Cardiac muscle cell (in vitro differentiated cells and primary cell): ENCODE results near the gene RALGPS1. TPM values are rescaled to one million over a fixed set of nuclear protein-coding genes. Genes with fewer than 3 reads are reported as not detected.

Experiments
- DNase-seq, 2 donors: peaks; one replicate each; pipeline versions ENCODE4 v3.0.0 to v3.0.0-alpha.2; 2010 to 2017; ENCODE audit warnings: low read depth in 1 of 2, low spot score in 1 of 2
- H3K27ac ChIP-seq: fragments of 200-600 bp; sonication (generic); 2 replicates; pipeline ENCODE4 v1.5.1; 2016
- H3K27me3 ChIP-seq: fragments of 200-600 bp; sonication (generic); 2 replicates; pipeline ENCODE4 v1.6.0; 2016; ENCODE audit warnings: control low read depth
- H3K36me3 ChIP-seq: fragments of 200-600 bp; sonication (generic); 2 replicates; pipeline ENCODE4 v1.5.1; 2016; ENCODE audit warnings: control low read depth
- H3K4me1 ChIP-seq: fragments of 200-600 bp; sonication (generic); 2 replicates; pipeline ENCODE4 v1.8.1; 2017; ENCODE audit warnings: low read depth, mild to moderate bottlenecking, mixed run types
- H3K4me3 ChIP-seq: fragments of 200-600 bp; sonication (generic); 2 replicates; pipeline ENCODE4 v1.5.1; 2016; ENCODE audit warnings: mild to moderate bottlenecking
- H3K9me3 ChIP-seq: fragments of 200-600 bp; sonication (generic); 2 replicates; pipeline ENCODE4 v1.5.1; 2017; ENCODE audit warnings: low read depth, mild to moderate bottlenecking, control low read depth
- CTCF ChIP-seq: IDR thresholded peaks from 2 replicates; pipeline ENCODE4 v1.5.1; 2012; ENCODE audit warnings: low read depth, mild to moderate bottlenecking, low read length
- polyA plus RNA-seq: library from polyadenylated mRNA; unstranded; fragments of >200 nt; fragmentation: Nextera tagmentation; extraction: Ambion mirVana; gene quantifications from 2 replicates; pipeline ENCODE4 v1.2.1, GENCODE V29; 2016
- total RNA-seq: library from RNA; depleted of rRNA; stranded (reverse); fragments of >200 nt; gene quantifications from 2 replicates; pipeline ENCODE4 v1.2.3, GENCODE V29; 2016

Gene RALGPS1
- total and polyA plus RNA-seq, 2 experiments from 2014 or later, result 14.1 to 16.1 TPM

GRCh38 chr9:127139071-127139731, 224.6 kb downstream of the RALGPS1 start:
- TF ChIP-seq CTCF, result no peak
- H3K4me1 ChIP-seq, result peaks cover 6% of the 10 kb centered on the region

GRCh38 chr9:127139775-127140174, 225.2 kb downstream of the RALGPS1 start:
- Histone ChIP-seq H3K27ac (no peak overlapping the region), H3K27me3 (no peaks in the 10 kb centered on the region), H3K36me3 (no peaks in the 10 kb centered on the region), H3K9me3 (no peaks in the 10 kb centered on the region), H3K4me1 (peaks cover 6% of the 10 kb centered on the region), H3K4me3 (no peak overlapping the region)
- TF ChIP-seq CTCF, result no peak
- DNase-seq, result no peak

More at GRCh38 chr9:127139071-127139731, 224.6 kb downstream of the RALGPS1 start:
- DNase-seq, result no peak
- no peak overlapping the region for H3K27ac ChIP-seq
- H3K27me3 ChIP-seq, result no peaks in the 10 kb centered on the region
- no peaks in the 10 kb centered on the region for H3K9me3 ChIP-seq
- H3K4me3 ChIP-seq, result no peak overlapping the region
- no peaks in the 10 kb centered on the region for H3K36me3 ChIP-seq

- H3K9me3 ChIP-seq, result no peaks in the 10 kb centered on the region
- no peaks in the 10 kb centered on the region for H3K36me3 ChIP-seq
- peaks cover 7% of the 10 kb centered on the region for H3K4me1 ChIP-seq
- no peak for TF ChIP-seq CTCF
- H3K27ac ChIP-seq, result no peak overlapping the region
- no peak overlapping the region for H3K4me3 ChIP-seq
- no peak for DNase-seq
- H3K27me3 ChIP-seq, result no peaks in the 10 kb centered on the region
Observed at GRCh38 chr9:127140181-127140580, 225.6 kb downstream of the RALGPS1 start.

GRCh38 chr9:127140842-127141675, 226.5 kb downstream of the RALGPS1 start:
- no peak for DNase-seq
- H3K27me3 ChIP-seq, result no peaks in the 10 kb centered on the region
- H3K27ac ChIP-seq, result no peak overlapping the region
- H3K4me1 ChIP-seq, result peaks cover 12% of the 10 kb centered on the region
- no peaks in the 10 kb centered on the region for H3K9me3 ChIP-seq
- no peak overlapping the region for H3K4me3 ChIP-seq
- H3K36me3 ChIP-seq, result no peaks in the 10 kb centered on the region
- TF ChIP-seq CTCF, result no peak

GRCh38 chr9:127142291-127142690, 227.7 kb downstream of the RALGPS1 start:
- no peak overlapping the region for H3K27ac ChIP-seq
- H3K36me3 ChIP-seq, result no peaks in the 10 kb centered on the region
- no peaks in the 10 kb centered on the region for H3K9me3 ChIP-seq
- TF ChIP-seq CTCF, result no peak
- peaks cover 12% of the 10 kb centered on the region for H3K4me1 ChIP-seq
- no peak for DNase-seq
- H3K27me3 ChIP-seq, result no peaks in the 10 kb centered on the region
- H3K4me3 ChIP-seq, result no peak overlapping the region
